ENCODE data around the gene ZGRF1.
A peak's percentile ranks its signal among the peaks of the same experiment; 100 is the strongest.
"Not testable (repeated sequence)": the region's sequence is repeated elsewhere in the genome, so short reads cannot be mapped to it uniquely, and the experiment has no call there.

Gene ZGRF1, protein sequence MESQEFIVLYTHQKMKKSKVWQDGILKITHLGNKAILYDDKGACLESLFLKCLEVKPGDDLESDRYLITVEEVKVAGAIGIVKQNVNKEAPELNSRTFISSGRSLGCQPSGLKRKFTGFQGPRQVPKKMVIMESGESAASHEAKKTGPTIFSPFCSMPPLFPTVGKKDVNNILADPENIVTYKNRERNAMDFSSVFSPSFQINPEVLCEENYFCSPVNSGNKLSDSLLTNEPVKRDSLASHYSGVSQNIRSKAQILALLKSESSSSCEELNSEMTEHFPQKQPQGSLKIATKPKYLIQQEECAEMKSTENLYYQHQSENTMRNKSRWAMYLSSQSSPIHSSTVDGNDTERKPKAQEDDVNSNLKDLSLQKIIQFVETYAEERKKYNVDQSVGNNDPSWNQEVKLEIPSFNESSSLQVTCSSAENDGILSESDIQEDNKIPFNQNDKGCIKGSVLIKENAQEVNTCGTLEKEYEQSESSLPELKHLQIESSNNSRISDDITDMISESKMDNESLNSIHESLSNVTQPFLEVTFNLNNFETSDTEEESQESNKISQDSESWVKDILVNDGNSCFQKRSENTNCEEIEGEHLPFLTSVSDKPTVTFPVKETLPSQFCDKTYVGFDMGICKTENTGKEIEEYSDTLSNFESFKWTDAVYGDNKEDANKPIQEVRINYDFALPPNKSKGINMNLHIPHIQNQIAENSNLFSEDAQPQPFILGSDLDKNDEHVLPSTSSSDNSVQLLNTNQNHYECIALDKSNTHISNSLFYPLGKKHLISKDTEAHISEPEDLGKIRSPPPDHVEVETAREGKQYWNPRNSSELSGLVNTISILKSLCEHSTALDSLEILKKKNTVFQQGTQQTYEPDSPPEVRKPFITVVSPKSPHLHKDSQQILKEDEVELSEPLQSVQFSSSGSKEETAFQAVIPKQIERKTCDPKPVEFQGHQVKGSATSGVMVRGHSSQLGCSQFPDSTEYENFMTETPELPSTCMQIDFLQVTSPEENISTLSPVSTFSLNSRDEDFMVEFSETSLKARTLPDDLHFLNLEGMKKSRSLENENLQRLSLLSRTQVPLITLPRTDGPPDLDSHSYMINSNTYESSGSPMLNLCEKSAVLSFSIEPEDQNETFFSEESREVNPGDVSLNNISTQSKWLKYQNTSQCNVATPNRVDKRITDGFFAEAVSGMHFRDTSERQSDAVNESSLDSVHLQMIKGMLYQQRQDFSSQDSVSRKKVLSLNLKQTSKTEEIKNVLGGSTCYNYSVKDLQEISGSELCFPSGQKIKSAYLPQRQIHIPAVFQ (N-terminal part only)

DNA sequence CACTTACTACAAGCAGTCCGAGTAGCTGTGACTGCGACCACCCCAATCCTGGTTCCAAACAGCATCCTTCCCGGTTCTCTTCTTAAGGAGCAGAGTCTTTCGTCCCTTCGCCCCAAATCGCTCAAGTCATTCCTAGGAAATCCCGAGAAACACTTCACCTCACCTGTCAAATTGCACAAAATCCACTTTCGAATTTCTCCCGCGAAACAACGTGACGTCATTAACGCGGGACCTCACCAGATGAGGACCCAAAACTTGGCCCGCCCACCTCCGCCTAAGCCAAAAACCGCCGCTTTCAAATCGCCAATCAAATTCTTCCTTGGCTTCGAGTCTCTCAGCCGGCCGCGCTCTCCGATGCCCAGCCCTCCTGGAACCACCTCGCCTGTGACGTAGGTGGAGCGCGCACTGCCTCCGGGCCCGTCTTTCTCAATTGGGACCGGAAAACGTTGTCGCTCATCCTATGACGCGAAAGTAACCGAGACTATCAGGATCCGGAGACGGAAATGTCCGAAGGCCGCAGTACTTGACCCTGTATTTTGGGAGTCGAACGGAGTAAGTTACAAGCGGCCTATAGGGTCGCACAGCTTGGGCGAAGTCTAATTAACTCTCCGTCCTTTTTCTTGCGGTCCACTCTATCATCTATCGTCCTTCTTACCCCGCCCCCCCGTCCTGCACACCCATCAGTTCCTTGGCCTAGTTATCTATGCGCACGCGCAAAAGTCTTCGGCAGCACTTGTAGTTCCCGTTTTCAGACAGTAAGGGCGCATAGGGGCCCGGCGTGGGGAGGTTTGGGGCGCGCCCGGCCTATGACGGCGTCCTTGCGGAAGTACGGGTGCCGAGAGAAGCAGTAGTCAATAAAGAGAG lies at the start of gene ZGRF1, which contains the start of gene LARP7:
ZGRF1 (minus strand) TSS at position 222 of the 864 bp plus-strand sequence. CDS start 3,733 bp downstream, outside the sequence.
LARP7 (plus strand) TSS at position 456 of the 864 bp plus-strand sequence. CDS start 7,527 bp downstream, outside the sequence.
- peak; percentile 99 for DNase-seq

DNA sequence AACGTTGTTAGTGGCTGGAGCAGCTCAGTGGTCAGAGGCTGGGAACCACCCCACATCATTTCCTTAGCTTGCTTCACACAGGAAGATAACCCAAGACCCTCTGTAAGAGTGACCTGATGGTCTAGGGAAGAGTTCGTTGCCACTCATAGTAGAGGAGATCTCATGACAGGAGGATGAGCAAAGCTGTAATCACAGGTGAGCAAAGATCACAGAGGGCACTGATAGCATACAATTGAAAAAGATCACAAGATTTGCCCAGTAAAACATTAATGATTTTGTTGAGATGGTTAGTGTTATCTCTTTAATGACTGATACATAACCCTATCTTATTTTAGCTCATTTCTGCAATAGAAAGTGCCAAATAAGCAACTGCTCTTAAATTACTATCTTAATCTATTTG lies 44.3 kb upstream of the ZGRF1 start:
- DNase-seq = no peak

DNA sequence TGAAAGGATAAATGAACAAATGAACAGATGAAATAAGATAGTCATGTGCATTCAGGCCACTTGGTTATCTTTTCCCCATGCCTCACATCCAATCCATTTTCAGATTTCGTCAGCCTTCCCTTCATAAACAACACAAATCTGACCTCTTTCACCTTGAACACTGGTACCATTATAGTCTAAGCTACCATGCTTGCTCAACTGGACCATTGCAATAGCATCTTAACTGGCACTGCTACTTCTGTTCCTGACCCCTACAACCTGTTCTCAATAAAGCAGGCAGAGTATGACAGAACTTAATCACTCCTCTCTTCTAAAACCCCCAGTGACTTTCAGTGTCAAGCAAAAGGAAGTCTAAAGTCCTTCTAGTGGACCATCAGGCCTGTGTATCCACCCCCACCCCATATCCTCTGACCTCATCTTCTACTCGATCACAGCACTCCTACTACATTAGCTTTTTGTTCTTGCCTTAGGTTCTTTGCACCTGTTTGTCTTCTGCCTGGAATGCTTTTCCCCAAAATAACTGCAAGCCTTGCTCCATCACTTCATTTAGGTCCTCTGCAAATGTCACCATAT lies 40.9 kb upstream of the ZGRF1 start:
- no peak for DNase-seq

DNA sequence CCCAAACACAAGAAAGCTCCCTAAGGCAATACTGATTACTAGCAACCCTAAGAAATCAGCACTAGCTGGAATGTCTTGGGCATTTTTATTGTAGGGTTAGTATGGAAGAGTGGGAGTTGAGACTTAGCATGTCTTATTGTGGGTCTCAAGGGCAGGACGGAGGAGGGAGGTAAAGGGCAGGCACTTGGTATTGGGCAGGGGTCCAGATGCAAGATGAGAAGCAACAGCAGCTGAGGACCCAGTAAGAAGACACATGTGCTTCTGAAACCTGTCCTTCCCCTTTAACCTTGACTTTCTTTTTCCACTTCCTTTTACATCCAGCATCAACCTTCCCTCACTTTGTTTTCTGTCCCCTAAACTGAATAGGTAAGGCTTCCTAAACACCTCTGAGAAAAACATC lies 37.7 kb upstream of the ZGRF1 start:
- no peak for DNase-seq

DNA sequence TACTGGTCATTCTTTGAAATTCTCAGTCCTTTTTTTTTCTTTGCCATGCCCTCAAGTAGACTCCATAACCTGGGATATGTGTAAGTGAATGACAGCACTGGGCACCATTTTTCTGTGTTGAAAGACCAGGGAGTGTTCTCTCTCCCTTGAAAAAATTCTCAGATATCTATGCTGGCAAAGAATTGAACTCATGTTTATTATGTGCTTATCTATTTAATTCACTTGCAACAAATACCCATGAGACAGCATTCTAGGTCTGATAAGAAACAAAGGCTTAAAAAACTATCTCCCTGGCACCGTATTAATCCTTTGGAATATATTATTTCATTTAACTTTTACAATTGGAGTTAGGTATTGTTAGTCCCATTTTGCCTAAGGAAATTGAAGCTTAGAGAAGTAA lies 37.0 kb upstream of the ZGRF1 start:
- DNase-seq = no peak

DNA sequence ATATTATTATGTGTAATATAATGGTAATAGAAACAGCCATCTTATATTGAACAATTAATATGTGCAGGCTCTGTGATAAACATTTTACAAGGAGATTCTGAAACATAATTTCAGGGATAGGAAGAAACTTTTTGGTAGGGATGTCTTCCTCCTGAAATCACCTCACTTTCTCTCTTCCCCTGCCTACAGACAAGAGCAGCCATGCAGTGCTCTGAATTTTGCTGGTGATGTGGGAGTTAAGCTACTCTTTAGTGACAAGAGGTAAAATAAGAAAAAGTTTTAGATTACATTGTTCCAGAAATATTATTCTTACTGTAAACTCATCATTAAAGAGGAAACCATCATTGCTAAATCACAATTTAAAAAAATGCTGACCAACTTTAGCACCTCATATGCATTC lies 36.4 kb upstream of the ZGRF1 start:
- DNase-seq = no peak

DNA sequence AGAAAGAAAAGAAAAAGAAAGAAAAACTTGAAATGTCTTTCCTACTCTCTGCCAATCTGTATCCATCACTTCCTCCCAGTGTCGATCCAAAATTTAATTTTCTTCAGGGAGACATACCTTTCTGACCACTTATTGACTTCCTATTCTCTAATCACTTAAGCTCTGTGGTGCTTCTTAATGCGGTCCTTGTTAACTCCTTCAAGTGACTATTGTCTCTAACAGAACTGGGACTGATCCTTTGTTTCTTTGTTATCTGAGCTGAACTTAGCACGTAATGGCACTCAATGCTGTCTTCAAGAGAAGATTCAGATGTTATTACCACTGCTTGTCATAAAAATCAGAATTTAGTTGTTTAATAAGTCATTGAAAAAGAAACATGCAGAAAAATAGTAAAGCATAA lies 31.4 kb upstream of the ZGRF1 start:
- DNase-seq = no peak

DNA sequence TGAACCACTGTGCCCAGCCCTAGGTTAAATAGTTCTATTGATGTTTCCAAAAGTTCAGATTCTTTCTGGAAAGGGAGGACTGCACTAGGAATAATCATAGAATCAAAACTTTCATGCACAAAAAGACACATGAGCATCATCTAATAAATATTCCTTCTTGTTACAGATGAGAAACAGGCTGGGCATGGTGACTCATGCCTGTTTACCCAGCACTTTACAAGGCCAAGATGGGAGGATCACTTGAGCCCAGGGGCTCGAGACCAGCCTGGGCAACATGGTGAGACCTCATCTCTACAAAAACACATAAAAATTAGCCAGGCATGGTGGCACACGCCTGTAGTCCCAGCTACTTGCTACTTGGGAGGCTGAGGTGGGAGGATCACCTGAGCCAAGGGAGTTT lies 27.9 kb upstream of the ZGRF1 start:
- no peak for DNase-seq

DNA sequence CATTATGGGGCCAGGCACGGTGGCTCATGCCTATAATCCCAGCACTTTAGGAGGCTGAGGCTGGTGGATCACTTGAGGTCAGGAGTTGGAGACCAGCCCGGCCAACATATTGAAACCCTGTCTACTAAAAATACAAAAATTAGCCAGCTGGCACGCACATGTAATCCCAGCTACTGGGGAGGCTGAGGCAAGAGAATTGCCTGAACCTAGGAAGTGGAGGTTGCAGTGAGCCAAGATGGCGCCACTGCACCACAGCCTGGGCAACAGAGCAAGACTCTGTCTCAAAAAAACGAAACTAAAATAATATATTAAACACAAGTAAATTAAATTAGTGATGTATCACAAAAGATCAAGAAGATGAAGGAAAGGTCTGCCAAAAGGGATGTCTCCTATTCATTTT lies 19.4 kb upstream of the ZGRF1 start:
- not testable (repeated sequence) for DNase-seq

DNA sequence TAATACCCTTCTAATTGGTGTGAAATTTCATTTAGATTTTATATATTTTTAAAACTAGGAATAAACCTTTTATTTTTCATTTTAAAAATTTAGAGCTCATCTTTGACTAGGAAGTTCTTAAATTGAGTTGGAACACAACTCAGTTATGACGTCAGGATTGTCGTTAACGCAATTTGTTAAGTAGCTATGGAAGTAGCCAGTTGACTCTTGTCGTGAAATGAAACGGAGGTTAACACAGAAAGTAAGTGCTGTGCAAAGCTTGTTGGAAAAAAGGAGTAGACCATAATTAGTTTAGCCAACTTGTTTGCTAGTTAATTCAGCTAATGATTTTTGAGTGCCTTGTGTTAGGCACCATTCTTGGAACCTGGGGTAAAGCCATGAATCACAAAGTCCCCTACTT lies 18.6 kb upstream of the ZGRF1 start:
- DNase-seq = no peak

DNA sequence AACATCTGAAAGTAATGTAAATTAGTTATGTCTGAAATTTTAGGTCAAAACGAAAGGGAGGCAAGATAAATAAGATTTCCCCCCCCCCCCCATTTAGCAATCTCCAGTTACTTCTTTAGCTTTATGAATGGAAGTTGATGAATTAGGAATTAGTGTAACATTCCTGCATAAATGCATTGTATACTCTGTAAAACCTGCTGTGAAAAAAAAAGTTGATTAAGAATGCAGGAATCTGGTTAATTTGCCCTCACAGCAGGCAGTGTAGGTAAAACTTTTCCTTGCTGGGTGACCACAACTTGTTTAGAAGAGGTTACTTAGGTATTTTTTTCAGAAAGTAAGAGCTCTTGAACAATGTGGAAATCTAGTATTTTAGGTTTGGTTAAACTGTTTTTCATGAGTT lies 15.5 kb upstream of the ZGRF1 start:
- no peak for DNase-seq

DNA sequence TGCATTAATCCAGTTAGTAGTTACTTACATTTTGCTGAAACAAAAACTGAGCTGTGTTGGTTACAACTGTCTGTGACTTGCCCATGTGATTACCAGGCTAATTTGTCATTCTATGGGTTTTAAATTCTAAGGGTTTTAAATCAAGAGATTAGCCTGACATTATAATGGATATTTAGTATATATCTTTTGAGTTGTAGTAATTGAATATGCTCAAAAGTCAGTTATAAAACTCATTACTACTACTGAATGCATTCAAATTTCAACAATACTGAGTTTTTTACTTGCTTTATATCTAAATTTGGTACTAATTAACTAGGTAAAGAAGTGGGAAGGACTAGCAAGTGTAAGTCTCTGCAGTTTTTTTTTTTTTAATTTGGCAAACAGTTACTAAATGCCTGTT lies 14.9 kb upstream of the ZGRF1 start:
- no peak for DNase-seq

DNA sequence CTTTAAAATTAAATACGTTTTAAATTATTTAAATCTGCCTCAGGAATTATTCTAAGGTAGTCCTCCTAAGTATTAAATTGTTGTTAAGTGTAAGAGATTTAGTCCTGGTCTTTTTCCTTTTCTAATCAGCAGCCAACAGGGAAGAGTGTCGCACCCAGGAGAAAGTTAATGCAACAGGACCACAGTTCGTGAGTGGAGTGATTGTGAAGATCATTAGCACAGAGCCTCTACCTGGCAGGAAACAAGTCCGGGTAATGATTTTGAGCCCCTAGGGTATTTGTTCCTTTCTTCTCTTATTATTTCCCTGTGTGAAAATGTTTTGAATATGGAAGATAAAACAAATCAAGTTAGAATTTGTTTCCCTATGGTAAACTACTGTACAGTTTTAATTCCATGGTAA lies 13.6 kb upstream of the ZGRF1 start:
- no peak for DNase-seq

DNA sequence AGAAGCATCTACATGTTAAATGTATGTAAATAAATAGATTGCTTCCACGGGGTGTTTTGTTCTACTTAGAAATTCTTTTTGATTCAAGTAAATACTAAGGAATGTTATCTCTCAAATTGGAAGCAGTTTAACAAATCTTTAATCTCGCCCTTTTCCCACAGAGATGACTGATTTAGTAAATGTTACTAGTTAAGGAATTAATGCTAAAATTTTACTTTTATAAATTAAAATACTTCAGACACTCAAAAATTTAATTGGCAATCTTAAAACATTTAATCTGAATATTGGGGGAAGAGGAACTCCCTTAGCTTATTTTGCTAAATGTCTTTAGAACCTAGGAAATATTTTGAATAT lies 12.3 kb upstream of the ZGRF1 start:
- DNase-seq = no peak

DNA sequence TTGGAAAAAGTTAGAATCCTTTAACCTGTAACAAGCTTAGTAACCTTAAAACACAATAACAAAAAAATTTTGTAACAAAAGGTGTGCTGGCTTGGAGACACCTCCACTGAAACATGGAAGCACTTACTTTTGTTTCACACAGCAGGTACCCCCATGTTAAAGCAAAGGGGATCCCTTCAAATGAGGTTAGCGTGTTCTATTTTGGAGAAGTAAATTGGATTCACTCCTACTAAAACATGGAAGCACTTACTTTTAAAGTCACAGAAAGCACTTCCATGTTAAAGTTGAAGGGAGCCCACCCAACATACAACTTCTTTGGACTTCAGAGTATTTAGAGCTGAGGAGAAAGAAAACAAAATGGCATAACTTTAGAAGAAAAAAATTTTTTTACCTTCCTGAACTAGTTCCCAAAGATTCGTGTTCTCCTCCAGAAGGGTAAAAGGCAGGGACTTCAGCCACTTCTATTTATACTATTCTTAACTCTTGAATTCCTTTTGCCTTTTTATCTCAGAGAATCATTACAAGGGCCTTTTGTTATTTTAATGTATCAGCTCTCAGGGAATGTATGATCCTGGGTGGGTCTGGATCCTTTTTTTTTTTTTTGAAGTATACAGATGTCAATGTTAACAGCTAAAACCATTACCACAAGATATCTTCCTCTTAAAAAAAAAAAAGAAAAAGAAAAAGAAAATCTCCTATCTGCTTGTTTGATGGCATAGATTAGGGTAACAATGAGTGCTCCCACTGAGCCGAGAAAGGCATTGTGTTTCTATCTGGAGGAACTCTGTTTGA lies 11.8 kb upstream of the ZGRF1 start:
- no peak for DNase-seq

DNA sequence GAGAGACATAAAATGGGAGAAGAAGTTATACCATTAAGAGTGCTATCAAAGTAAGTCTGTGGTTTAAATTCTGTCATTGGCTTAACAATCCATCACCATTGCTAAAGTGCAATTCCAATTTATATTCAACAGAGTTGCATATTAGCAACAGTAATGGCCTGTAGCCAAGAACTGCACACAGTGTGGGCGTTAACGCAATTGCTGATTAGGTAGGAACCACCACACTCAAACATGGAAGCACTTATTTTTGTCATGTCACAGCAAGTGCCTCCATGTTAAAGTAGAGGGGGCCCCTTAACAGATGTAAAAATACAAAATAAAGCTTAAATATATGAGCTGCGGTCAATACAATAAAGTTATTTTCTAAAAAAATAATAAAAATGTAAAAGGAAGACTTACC lies 11.1 kb upstream of the ZGRF1 start:
- no peak for DNase-seq

DNA sequence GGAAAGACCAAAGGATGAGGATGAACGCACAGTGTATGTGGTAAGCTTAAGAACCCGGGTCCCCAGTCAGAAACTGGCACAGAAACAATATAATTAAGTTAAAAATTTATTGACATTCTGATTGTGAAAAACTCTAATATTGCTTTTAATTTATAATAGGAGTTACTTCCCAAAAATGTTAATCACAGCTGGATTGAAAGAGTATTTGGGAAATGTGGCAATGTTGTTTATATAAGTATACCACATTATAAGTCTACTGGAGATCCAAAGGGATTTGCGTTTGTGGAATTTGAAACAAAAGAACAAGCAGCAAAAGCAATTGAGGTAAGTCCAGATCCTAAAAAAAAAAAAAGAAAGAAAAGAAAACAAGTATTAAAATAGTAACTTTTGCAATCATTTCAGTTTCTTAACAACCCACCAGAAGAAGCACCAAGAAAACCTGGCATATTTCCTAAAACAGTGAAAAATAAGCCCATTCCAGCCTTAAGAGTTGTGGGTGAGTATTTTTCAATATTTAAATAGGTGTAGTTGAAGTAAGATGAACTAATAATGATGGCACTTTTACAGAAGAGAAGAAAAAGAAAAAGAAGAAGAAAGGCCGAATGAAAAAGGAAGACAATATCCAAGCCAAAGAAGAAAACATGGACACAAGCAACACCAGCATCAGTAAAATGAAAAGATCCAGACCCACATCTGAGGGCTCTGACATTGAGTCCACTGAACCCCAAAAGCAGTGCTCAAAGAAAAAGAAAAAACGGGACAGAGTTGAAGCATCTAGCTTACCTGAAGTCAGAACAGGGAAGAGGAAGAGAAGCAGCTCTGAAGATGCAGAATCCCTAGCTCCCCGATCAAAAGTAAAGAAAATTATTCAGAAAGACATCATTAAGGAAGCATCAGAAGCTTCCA lies 10.2 kb upstream of the ZGRF1 start:
- no peak for DNase-seq

DNA sequence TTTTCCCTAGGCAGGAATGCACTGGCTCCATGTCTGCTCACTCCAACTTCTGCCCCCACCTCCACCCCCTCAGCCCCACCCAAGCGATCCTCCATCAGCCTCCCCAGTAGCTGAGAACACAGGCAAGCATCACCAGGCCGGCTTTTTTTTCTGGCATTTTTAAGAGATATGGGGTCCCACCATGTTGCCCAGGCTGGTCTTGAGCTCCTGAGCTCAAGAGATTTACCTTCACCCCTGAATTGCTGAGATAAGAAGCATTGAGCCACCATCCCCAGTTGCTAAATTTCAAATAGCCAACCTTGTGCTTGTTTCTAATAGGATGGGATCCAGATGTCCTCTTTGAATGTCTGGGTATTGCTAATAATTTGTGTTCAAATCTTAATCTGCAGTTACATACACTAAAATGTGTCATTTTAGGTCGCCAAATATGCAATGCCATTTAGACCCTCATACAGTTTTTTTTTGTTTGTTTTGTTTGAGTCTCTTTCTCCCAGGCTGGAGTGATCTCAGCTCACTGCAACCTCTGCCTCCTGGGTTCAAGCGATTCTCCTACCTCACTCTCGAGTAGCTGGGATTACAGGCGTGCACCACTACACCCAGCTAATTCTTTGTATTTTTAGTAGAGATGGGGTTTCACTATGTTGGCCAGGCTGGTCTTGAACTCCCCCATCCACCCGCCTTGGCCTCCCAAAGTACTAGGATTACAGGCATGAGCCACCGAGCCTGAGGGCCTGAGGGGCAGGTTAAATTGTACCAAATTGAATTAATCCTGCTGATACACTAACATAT lies 9.0 kb upstream of the ZGRF1 start:
- DNase-seq = no peak
